ENCODE measurements around the gene SEMA6A.

DNA sequence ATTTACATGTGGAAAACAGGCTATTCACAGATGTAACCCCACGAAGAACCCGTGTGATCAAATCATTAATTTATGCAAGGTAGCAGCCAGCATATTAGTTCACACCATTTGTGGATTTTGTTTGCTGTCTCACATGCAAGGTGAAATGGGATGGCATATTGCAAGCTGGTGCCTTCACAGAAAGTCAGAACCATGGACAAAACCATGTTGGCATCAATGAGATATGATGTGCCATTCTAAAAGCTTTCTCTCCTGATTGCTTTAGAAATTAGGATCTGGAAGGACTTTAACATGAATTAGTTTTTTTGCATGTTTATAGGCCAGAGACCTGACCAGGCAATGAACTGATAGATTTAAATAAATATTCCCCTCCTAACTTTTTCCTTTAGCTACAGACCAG is 129.3 kb downstream of the SEMA6A start:
- TF ChIP-seq POLR2A (IDR thresholded peaks at IDR 0.05), result no peak
- TF ChIP-seq, protein P1, sequence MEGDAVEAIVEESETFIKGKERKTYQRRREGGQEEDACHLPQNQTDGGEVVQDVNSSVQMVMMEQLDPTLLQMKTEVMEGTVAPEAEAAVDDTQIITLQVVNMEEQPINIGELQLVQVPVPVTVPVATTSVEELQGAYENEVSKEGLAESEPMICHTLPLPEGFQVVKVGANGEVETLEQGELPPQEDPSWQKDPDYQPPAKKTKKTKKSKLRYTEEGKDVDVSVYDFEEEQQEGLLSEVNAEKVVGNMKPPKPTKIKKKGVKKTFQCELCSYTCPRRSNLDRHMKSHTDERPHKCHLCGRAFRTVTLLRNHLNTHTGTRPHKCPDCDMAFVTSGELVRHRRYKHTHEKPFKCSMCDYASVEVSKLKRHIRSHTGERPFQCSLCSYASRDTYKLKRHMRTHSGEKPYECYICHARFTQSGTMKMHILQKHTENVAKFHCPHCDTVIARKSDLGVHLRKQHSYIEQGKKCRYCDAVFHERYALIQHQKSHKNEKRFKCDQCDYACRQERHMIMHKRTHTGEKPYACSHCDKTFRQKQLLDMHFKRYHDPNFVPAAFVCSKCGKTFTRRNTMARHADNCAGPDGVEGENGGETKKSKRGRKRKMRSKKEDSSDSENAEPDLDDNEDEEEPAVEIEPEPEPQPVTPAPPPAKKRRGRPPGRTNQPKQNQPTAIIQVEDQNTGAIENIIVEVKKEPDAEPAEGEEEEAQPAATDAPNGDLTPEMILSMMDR (IDR thresholded peaks at IDR 0.05 in 4 of 5, conservative IDR thresholded peaks at IDR 0.05 in 1 of 5), result no peak

Measured in gastrocnemius medialis (tissue), 4 donors.